ENCODE measurements around the gene PARP15. TPM values are rescaled to one million over a fixed set of nuclear protein-coding genes. Genes with fewer than 3 reads are reported as not detected.

The PARP15 gene
- total RNA-seq, 1 experiment from 2014 or later, result 0.12 TPM

- TF ChIP-seq ATF3 (IDR thresholded peaks at IDR 0.05), result no peak
- no peak for TF ChIP-seq JUND (IDR thresholded peaks at IDR 0.05)
- no peak for TF ChIP-seq ZFX (IDR thresholded peaks at IDR 0.05)
- TF ChIP-seq, protein P1, sequence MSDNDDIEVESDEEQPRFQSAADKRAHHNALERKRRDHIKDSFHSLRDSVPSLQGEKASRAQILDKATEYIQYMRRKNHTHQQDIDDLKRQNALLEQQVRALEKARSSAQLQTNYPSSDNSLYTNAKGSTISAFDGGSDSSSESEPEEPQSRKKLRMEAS (IDR thresholded peaks at IDR 0.05), result no peak
- TF ChIP-seq SRF (IDR thresholded peaks at IDR 0.05; ENCODE audit: low read depth), result no peak
- TF ChIP-seq TCF7L2 (IDR thresholded peaks at IDR 0.05; ENCODE audit: borderline replicate concordance, extremely low read depth, insufficient read depth, insufficient read length), result no peak
- TF ChIP-seq POLR2AphosphoS5 (IDR thresholded peaks at IDR 0.05; ENCODE audit: low read depth, low read length), result no peak
Measured at GRCh38 chr3:122533480-122533879, 44.0 kb upstream of the PARP15 start (continued).

DNA sequence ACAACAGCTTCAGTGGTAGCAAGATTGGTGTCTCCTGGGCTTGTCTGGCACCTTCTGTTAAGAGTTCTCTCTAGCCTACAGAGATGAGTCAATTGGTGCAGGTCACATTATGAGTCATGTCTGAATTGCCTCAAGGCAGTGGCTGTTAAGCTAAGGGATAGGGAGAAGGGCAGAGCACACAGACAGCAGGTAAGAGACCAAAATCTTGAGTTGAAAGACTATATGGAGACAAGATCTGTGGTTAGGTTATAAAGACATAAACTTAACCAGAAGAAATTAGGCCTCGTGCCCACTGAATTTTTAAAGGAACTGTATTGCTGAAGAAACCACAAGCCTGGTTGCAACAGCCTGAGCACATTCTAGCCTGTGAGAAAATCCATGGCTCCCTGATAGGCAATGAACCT is 43.5 kb upstream of the PARP15 start:
- no peaks in the 10 kb centered on the region for H4K20me1 ChIP-seq (ENCODE audit: insufficient read depth)
- peaks cover 12 to 15% of the 10 kb centered on the region in 2 experiments for H3K4me1 ChIP-seq (ENCODE audit: control insufficient read depth in 1 of 2, insufficient read depth in 2 of 2, low read length in 2 of 2)
- no peak overlapping the region; the same call in 1 of the 2 replicates for H3K27ac ChIP-seq (ENCODE audit: low read depth, low read length)
- CTCF ChIA-PET, result no interaction called here
- ATAC-seq (peak; percentile 100), DNase-seq (ENCODE audit: low read depth, low spot score) (peak; percentile 78)
- H3K9me3 ChIP-seq (ENCODE audit: control insufficient read depth in 1 of 2, insufficient read depth in 1 of 2, low read depth in 1 of 2, low read length in 2 of 2), result no peaks in the 10 kb centered on the region
- POLR2A ChIA-PET, result no interaction called here
- no peaks in the 10 kb centered on the region for H3K9me2 ChIP-seq (ENCODE audit: insufficient read depth)
- no peaks in the 10 kb centered on the region for H3K36me3 ChIP-seq (ENCODE audit: control insufficient read depth in 1 of 2, insufficient read depth in 2 of 2, low read length in 2 of 2)
- H3K4me3 ChIP-seq (replicated peaks in 1 of 2; ENCODE audit: low read depth in 1 of 2, low read length in 2 of 2), result no peak overlapping the region
- RAD21 ChIA-PET (ENCODE audit: low non-redundant PET in 1 of 2, low total read pairs in 2 of 2, uncharacterized antibody in 2 of 2, unreplicated experiment in 2 of 2), result no interaction called here
- no peaks in the 10 kb centered on the region for H3K79me2 ChIP-seq (ENCODE audit: insufficient read depth, low read length)
- peak overlapping the region; percentile 64 for H3K4me2 ChIP-seq (ENCODE audit: low read length)
- H3K9ac ChIP-seq (ENCODE audit: low read length), result no peak overlapping the region
- H2AFZ ChIP-seq (ENCODE audit: low read depth, low read length, poor library complexity, severe bottlenecking), result no peak overlapping the region
- intact Hi-C loops (cut with micrococcal nuclease), result no loop called here
- no peaks in the 10 kb centered on the region for H3K27me3 ChIP-seq (ENCODE audit: insufficient read depth, low read length)
- TF ChIP-seq SP1 (IDR thresholded peaks at IDR 0.05; ENCODE audit: low read depth), result peak; percentile 73
- TF ChIP-seq CEBPB (IDR thresholded peaks at IDR 0.05; ENCODE audit: low read depth), result peak; percentile 73
- peak; percentile 94 for TF ChIP-seq FOSL1 (IDR thresholded peaks at IDR 0.05; ENCODE audit: low read depth)
- no peak for TF ChIP-seq EGR1 (IDR thresholded peaks at IDR 0.05; ENCODE audit: low read depth)
- no peak for TF ChIP-seq EZH2phosphoT487 (IDR thresholded peaks at IDR 0.05; ENCODE audit: borderline replicate concordance)
- peak; percentile 41; the same call in 1 of the 2 replicates for TF ChIP-seq SRF (IDR thresholded peaks at IDR 0.05; ENCODE audit: low read depth)
- peak; percentile 94 for TF ChIP-seq JUND (IDR thresholded peaks at IDR 0.05)
- TF ChIP-seq, protein P1 (IDR thresholded peaks at IDR 0.05), result 0 out of 2 replicates have a peak, but pooled peaks have one; percentile 4
- TF ChIP-seq CBX3 (IDR thresholded peaks at IDR 0.05; ENCODE audit: low read depth), result 0 out of 2 replicates have a peak, but pooled peaks have one; percentile 28
- TF ChIP-seq, protein P2, sequence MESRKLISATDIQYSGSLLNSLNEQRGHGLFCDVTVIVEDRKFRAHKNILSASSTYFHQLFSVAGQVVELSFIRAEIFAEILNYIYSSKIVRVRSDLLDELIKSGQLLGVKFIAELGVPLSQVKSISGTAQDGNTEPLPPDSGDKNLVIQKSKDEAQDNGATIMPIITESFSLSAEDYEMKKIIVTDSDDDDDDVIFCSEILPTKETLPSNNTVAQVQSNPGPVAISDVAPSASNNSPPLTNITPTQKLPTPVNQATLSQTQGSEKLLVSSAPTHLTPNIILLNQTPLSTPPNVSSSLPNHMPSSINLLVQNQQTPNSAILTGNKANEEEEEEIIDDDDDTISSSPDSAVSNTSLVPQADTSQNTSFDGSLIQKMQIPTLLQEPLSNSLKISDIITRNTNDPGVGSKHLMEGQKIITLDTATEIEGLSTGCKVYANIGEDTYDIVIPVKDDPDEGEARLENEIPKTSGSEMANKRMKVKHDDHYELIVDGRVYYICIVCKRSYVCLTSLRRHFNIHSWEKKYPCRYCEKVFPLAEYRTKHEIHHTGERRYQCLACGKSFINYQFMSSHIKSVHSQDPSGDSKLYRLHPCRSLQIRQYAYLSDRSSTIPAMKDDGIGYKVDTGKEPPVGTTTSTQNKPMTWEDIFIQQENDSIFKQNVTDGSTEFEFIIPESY (IDR thresholded peaks at IDR 0.05; ENCODE audit: extremely low read depth, insufficient replicate concordance, low read length), result no peak
- TF ChIP-seq, protein P3, sequence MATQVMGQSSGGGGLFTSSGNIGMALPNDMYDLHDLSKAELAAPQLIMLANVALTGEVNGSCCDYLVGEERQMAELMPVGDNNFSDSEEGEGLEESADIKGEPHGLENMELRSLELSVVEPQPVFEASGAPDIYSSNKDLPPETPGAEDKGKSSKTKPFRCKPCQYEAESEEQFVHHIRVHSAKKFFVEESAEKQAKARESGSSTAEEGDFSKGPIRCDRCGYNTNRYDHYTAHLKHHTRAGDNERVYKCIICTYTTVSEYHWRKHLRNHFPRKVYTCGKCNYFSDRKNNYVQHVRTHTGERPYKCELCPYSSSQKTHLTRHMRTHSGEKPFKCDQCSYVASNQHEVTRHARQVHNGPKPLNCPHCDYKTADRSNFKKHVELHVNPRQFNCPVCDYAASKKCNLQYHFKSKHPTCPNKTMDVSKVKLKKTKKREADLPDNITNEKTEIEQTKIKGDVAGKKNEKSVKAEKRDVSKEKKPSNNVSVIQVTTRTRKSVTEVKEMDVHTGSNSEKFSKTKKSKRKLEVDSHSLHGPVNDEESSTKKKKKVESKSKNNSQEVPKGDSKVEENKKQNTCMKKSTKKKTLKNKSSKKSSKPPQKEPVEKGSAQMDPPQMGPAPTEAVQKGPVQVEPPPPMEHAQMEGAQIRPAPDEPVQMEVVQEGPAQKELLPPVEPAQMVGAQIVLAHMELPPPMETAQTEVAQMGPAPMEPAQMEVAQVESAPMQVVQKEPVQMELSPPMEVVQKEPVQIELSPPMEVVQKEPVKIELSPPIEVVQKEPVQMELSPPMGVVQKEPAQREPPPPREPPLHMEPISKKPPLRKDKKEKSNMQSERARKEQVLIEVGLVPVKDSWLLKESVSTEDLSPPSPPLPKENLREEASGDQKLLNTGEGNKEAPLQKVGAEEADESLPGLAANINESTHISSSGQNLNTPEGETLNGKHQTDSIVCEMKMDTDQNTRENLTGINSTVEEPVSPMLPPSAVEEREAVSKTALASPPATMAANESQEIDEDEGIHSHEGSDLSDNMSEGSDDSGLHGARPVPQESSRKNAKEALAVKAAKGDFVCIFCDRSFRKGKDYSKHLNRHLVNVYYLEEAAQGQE (IDR thresholded peaks at IDR 0.05; ENCODE audit: low read depth), result no peak
- no peak for TF ChIP-seq YY1 (IDR thresholded peaks at IDR 0.05; ENCODE audit: extremely low read depth, insufficient replicate concordance, low read depth, low read length)
- no TSS peak for BruUV-seq (replicated peaks)
